ENCODE measurements around the gene NLRP3. TPM values are rescaled to one million over a fixed set of nuclear protein-coding genes. Genes with fewer than 3 reads are reported as not detected.

The NLRP3 gene
- total RNA-seq, 4 donors from 2014 or later: 0.26 to 2.8 (median 0.86) TPM

- no peaks in the 10 kb centered on the region for H3K27me3 ChIP-seq
- TF ChIP-seq, protein P1, sequence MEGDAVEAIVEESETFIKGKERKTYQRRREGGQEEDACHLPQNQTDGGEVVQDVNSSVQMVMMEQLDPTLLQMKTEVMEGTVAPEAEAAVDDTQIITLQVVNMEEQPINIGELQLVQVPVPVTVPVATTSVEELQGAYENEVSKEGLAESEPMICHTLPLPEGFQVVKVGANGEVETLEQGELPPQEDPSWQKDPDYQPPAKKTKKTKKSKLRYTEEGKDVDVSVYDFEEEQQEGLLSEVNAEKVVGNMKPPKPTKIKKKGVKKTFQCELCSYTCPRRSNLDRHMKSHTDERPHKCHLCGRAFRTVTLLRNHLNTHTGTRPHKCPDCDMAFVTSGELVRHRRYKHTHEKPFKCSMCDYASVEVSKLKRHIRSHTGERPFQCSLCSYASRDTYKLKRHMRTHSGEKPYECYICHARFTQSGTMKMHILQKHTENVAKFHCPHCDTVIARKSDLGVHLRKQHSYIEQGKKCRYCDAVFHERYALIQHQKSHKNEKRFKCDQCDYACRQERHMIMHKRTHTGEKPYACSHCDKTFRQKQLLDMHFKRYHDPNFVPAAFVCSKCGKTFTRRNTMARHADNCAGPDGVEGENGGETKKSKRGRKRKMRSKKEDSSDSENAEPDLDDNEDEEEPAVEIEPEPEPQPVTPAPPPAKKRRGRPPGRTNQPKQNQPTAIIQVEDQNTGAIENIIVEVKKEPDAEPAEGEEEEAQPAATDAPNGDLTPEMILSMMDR (IDR thresholded peaks at IDR 0.05): no peak
- TF ChIP-seq POLR2A (IDR thresholded peaks at IDR 0.05): no peak
- no peaks in the 10 kb centered on the region for H3K36me3 ChIP-seq
- H3K9me3 ChIP-seq: no peaks in the 10 kb centered on the region
- no peak overlapping the region for H3K27ac ChIP-seq
- H3K4me1 ChIP-seq: no peaks in the 10 kb centered on the region
- intact Hi-C loops (cut with DNase I; ENCODE audit: low total_unique reads): no loop called here
- no peak overlapping the region for H3K4me3 ChIP-seq
- no peak for DNase-seq
Measured at GRCh38 chr1:247421074-247421473, 5.1 kb downstream of the NLRP3 start.

GRCh38 chr1:247429496-247429895 is 13.5 kb downstream of the NLRP3 start:
- Histone ChIP-seq H3K4me1 (no peaks in the 10 kb centered on the region), H3K36me3 (no peaks in the 10 kb centered on the region), H3K9me3 (no peaks in the 10 kb centered on the region), H3K4me3 (no peak overlapping the region), H3K27ac (no peak overlapping the region), H3K27me3 (no peaks in the 10 kb centered on the region)
- TF ChIP-seq, protein P1 (IDR thresholded peaks at IDR 0.05): no peak
- TF ChIP-seq POLR2A (IDR thresholded peaks at IDR 0.05): no peak
- intact Hi-C loops (cut with DNase I; ENCODE audit: low total_unique reads): no loop called here
- no peak for DNase-seq

DNA sequence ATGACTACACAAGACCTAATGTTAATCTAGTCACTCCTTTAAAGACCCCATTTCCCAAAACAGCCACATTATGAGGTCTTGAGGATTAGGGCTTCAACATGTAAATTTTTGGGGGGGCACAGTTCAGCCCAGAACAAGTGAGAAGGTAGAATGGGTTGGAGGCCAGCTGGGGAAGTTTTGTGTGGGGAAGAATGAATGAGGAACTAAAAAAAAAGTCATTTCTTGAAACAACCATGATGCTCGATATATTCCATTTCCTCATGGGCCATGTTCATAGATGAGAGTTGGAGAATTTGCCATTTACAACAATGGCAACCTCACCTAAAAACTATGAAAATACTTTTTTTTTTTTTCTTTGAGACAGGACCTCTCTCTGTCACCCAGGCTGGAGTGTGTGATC is 14.5 kb downstream of the NLRP3 start:
- TF ChIP-seq, protein P1 (IDR thresholded peaks at IDR 0.05): no peak
- TF ChIP-seq POLR2A (IDR thresholded peaks at IDR 0.05): no peak
- H3K9me3 ChIP-seq: no peaks in the 10 kb centered on the region

DNA sequence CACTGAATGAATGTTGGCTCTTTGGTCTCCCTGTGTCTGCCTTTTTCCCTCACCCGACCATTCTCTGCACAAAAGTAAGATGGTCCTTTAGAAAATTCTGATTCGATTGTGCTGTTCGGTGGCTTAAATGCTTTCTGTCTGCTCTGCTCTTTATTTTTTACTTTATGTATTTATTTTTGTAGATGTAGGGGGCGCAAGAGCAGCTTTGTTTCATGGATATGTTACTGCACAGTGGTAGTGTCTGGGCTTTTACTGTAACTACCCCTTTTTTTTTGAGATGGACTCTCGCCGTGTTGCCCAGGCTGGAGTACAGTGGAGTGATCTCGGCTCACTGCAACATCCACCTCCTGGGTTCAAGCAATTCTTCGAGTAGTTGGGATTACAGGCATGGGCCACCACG is 15.7 kb downstream of the NLRP3 start:
- H3K9me3 ChIP-seq: no peaks in the 10 kb centered on the region
- H3K27me3 ChIP-seq: no peaks in the 10 kb centered on the region
- no peak overlapping the region for H3K4me3 ChIP-seq
- no peaks in the 10 kb centered on the region for H3K36me3 ChIP-seq
- no peaks in the 10 kb centered on the region for H3K4me1 ChIP-seq
- TF ChIP-seq, protein P1 (IDR thresholded peaks at IDR 0.05): no peak
- TF ChIP-seq POLR2A (IDR thresholded peaks at IDR 0.05): no peak
- intact Hi-C loops (cut with DNase I; ENCODE audit: low total_unique reads): no loop called here
- no peak overlapping the region for H3K27ac ChIP-seq
- DNase-seq: no peak

More for the DNA sequence above, 14.5 kb downstream of the NLRP3 start:
- H3K36me3 ChIP-seq: no peaks in the 10 kb centered on the region
- H3K4me1 ChIP-seq: no peaks in the 10 kb centered on the region
- no peaks in the 10 kb centered on the region for H3K27me3 ChIP-seq
- no peak overlapping the region for H3K27ac ChIP-seq
- no peak overlapping the region for H3K4me3 ChIP-seq
- DNase-seq: no peak
- intact Hi-C loops (cut with DNase I; ENCODE audit: low total_unique reads): no loop called here

DNA sequence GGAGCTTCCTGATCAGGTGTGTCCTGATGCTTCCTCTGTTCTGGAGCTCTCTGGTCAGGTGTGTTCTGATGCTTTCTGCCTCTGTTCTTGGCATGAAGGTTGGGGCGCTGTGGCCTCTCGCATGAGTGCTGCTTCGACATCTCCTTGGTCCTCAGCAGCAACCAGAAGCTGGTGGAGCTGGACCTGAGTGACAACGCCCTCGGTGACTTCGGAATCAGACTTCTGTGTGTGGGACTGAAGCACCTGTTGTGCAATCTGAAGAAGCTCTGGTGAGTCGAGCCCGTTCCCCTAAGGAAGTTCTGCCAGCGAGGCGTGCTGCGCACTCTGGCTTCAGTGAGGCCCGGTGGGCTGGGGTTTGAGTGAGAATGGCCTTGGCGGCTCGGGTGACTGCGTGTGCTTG is 18.0 kb downstream of the NLRP3 start:
- Histone ChIP-seq H3K27me3 (no peaks in the 10 kb centered on the region), H3K27ac (no peak overlapping the region), H3K36me3 (no peaks in the 10 kb centered on the region), H3K4me3 (no peak overlapping the region), H3K9me3 (no peaks in the 10 kb centered on the region), H3K4me1 (no peaks in the 10 kb centered on the region)
- intact Hi-C loops (cut with DNase I; ENCODE audit: low total_unique reads): no loop called here
- TF ChIP-seq, protein P1 (IDR thresholded peaks at IDR 0.05): no peak
- no peak for TF ChIP-seq POLR2A (IDR thresholded peaks at IDR 0.05)
- DNase-seq: no peak

Measured in uterus (tissue), 4 donors.